GM19023 (cell line): ENCODE data around the gene PDE6D.
A peak's percentile ranks its signal among the peaks of the same experiment; 100 is the strongest.

Experiments used
- ATAC-seq: cut with Tn5 transposase; IDR thresholded peaks from one replicate; pipeline ENCODE4 v1.9.1; 2021; ENCODE audit warnings: mild to moderate bottlenecking, moderate library complexity; ENCODE audit not compliant: unreplicated experiment

PDE6D gene

DNA sequence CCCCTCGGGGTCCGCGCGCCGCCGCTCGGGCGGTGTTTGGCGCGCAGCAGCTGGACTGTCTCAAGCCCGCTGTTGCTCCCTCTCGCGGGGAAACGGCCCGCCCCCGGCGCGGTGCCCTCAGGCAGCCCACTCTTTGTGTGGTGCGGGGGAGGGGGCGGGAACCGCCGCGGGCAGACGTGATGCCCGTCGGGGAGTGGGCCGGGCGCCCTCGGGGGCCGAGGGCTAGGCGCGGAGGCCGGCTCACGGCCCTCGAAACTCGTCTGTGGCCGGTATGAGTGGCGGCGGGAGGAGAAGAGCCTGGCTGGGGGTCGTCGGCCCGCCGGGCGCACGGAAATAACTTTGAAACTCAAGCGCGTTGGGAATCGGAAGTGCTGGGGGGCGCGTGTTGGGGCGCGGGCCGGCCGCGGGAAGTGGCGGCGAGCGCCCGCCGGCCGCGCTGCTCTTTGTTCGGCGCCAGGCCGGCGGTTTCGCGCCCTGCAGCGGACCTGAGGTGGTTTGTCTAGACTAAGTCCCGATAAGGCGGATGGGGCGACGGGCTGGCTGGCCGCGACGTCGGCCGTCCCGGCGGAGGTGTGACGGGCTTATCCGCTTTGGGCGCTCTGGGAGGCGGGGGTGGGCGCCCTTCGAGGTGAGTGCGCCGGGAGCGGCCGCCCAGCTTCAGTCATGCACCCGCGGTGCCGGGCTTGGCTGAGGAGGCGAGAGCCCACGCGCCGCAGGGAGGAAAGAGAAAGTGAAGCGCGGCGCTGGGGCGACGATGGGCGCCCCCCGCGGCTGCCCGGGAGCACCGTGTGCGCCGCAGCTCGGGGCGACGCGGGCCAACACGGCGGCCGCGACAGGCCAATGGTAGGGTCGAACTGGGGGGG is 72.1 kb downstream of the PDE6D start:
- no peak for ATAC-seq

GRCh38 chr2:231707927-231708772 is 72.9 kb downstream of the PDE6D start, which contains the start of gene PTMA:
PTMA (plus strand) TSS chr2:231708525; CDS start chr2:231708707, 182 bp downstream.
- ATAC-seq: peak; percentile 57

DNA sequence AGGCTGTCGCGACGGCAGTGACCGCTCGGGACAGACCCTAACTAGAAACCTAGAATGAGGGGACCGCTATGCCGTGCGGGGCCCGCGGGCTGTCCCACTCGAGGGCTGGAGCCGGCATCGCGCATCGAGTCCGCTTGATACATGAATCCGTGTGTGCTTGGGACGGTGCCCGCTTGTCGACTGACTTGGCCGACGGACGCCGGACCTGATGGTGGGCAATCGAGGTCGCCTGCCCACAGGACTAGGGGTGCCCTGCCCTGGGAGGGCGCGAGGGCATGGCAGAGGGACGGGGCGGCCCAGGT is 73.5 kb downstream of the PDE6D start:
- peak; percentile 0 for ATAC-seq

DNA sequence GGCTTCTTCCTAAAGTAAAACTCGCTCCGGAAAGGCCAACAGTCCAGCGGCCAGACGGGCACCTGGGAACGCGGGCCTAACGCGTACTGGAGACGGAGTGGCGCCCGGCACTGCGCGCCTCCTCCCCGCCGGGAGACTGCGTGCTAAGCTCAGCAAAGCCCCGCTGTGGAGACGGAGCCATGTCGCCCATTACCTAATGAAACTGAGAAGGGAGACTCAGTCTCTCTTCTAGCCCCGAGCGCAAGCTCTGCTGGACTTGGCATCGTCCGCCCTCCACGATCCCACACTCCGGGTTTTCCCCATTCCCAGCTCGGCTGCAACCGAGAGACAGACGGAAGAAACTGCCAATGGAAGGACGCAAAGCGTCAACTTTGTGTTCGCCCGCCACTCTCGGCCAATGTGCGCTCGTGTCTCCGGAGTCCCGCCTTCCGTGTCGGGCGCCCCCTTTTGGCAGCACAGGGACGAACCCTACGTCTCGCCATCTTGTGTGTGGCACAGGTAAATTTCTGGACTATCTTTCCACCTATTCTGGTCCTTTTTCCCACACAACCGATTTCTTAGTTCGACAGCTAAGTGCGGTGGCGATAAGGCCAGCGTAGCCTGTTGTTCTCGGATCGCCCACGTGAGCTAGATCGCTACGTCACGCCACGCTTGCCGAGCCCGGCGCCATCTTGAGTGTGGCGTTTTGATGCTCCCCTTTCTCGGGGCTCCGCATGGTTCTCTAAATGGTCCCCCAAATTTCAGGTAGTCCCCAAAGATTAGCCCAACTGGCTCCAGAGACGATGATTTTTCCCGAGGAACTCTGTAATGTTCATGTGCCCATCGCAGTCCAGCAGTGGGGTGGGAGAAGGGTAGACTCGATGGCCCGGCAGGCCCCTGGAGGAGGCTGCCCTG is 74.1 kb downstream of the PDE6D start:
- peak; percentile 35 for ATAC-seq

DNA sequence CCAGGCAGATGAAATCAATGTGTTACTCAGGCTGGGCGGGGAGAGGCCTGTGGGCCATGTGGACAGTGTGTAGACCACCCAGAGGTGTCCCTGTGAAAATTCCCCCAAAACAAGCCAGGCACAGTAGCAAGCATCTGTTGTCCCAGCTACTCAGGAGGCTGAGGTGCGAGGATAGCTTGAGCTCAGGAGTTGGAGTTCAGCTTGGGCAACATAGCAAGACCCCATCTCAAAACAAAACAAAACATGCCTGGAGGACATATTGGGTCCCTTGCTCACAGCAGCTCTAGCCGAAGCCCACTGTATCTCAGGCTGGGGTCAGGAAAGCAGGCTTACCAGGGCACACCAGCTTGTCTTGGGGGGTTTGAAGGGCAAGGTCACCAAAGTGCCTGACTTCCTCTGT is 77.1 kb downstream of the PDE6D start:
- no peak for ATAC-seq

- no peak for ATAC-seq
Observed at GRCh38 chr2:231701456-231702373, 79.4 kb downstream of the PDE6D start.

DNA sequence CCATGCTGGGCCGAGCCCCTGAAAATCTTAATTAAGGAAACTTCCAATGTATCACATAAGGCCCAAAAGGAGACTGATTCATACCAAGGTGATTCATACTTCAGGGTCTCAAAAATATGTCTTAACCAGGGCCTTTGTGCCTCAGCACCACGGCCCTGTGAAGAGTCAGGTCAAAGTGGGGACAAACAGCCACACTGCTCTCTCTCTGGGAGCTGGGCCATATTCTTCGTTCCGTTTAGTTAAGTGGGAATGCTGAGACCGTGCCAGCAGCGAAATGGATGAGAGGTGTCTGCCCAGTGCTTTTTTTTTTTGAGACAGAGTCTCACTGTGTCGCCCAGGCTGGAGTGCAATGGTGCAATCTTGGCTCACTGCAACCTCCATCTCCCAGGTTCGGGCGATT is 82.1 kb downstream of the PDE6D start:
- no peak for ATAC-seq

DNA sequence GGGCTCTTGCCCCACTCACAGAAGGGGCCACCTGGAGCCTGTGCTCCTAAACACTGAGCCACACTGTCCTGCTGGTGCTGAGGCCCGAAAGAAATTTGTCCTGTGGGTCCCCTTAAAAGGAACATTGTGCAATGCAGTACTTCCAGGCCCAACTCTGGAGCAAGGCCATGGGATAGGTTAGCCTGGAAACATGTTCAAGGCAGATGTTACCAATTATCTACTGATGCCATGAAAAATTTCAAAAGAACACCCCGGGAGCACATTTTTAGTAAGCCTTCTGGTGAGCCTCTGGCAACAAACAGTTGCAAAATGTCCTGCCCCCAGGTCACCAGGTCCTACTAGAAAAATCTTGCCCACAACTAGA is 85.1 kb downstream of the PDE6D start:
- ATAC-seq: no peak

DNA sequence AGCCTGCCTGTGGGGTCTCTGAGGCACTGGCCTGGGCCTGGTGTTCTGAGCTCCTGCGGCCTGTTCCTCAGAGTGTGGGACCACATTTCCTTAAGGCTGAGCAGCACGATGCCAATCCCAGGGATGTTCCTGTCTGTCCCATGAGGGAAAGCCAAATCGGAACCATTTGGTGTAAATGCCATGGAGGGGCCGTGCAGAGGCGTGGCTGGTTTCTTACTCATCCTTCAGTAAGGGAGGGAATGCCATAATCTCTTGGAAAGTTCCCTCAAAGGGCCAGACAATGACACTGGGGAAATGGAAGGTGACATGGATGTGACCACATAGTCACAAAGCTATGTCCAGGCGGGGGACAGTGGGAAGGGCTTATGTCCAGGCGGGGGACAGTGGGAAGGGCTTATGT is 87.1 kb downstream of the PDE6D start:
- ATAC-seq: no peak

GRCh38 chr2:231692847-231693246 is 88.2 kb downstream of the PDE6D start:
- ATAC-seq: no peak

DNA sequence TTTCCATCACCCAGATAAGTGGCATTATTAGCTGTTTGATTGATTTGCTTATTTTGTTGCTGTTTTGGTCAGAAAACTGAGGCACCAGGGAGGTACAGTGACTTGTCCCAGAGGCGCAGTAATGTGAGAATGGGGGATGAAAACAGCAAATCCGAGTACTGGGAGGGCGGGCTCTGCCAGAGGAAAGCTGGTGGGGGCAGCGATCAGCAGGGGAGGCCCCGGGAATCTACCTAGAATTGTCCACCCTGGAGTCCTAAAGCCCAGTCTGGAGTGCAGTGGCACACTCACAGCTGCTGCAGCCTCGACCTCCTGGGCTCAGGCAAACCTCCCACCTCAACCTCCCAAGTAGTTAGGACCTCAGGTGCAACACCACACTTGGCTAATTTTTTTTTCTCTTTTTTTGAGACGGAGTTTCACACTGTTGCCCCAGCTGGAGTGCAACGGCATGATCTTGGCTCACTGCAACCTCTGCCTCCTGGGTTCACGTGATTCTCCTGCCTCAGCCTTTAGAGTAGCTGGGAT is 89.8 kb downstream of the PDE6D start:
- ATAC-seq: no peak

- no peak for ATAC-seq
Observed at GRCh38 chr2:231689124-231689893, 91.8 kb downstream of the PDE6D start.

DNA sequence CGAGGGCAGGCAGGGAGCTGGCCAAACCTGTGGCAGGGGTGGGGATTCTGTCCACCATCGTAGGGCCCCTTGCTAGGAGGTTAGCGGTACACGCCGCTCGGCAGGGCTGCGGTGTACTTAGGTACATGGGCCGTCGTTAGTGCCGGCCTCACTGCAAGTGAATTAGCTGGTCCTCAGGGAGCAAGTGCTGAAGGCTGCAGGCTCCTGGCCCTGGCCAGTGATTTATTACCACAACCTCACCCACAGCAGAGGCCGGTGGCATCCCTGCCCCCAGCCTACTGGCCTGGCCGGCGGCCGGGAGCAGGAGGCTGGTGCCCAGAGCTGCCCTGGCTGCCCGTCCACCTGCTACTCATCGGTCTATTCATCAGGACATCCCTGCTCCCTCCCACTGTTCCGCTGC is 92.4 kb downstream of the PDE6D start:
- no peak for ATAC-seq

- ATAC-seq: no peak
Observed at GRCh38 chr2:231687961-231688360, 93.1 kb downstream of the PDE6D start.

DNA sequence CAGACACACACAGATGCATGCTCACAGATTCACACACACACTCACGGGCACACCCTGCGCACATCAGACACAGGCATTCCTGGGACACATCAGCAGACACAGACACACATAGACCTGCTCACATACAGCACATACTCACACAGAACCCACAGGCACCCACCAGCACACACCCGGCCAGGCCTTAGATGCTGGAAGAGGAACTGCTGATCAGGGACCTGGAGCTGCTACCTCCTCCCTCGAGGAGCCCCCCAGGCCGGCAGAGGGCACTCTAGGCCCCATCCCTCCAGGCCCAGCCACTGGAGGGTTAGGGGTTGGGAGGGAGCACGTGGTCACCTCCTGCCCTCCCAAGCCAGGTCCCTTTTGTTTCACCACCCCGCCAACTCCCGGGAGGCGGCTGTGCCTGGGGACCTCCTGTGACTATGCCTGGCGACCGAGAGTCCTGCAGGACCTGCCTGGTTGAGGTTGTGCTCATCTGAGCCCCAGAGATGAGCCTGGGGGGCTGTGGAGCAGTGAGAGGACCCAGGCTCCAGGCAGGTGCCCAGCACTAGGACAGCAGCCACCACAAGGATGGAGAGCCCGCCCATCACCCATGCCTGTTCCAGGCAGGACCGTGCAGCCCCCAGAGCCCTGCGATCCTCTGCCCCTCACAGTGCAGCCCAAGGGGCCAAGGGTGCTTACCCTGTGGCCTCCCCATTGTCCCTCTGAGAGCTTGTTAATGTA is 93.8 kb downstream of the PDE6D start:
- ATAC-seq: peak; percentile 71

DNA sequence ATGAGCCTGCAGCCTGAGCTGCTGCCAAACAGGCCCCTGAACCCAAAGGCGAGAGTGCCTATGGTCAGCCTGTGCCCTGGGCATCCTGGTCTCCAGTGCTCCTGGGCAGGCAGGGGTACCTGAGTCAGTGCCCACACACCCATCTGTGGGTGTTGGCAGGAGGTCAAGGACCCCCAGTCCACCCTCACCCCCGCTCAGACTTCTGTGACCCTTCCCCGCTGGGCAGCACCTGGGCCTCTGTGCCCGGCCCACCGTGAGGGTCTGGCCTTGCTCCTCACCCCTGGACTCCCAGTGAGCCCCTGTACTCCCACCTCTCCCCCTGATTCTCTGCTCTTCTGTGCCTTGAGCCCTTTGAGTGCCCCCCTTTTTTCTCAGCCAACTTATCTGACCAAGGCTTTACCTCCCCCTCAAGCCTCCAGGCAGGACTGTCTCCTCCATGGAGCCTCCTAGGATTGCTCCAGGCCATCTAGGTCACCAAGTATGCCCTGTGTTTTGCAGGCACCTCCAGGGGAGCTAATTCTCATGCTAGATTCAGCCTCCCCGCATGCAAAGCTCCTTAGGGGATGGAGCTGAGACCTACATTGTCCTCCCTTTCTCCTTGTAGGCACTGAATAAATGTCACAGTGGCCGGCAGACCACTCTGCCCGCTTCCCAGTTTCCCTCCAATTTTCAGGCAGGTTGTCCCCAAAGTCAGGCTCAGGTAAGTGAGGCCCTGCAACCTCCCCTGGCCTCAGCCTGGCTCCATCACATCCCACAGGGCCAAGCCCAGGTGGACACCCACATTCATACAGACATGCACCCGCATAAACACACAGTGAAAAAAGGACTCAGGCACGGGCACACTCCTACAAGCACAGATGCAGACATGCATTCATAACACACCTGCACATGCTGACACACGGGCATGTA is 94.6 kb downstream of the PDE6D start:
- no peak for ATAC-seq
